ENCODE measurements around the gene ULBP1.
"Not testable (repeated sequence)": the region's sequence is repeated elsewhere in the genome, so short reads cannot be mapped to it uniquely, and the experiment has no call there.

ULBP1 gene

GRCh38 chr6:149965194-149966020 is 1.7 kb downstream of the ULBP1 start:
- TF ChIP-seq, protein P1, sequence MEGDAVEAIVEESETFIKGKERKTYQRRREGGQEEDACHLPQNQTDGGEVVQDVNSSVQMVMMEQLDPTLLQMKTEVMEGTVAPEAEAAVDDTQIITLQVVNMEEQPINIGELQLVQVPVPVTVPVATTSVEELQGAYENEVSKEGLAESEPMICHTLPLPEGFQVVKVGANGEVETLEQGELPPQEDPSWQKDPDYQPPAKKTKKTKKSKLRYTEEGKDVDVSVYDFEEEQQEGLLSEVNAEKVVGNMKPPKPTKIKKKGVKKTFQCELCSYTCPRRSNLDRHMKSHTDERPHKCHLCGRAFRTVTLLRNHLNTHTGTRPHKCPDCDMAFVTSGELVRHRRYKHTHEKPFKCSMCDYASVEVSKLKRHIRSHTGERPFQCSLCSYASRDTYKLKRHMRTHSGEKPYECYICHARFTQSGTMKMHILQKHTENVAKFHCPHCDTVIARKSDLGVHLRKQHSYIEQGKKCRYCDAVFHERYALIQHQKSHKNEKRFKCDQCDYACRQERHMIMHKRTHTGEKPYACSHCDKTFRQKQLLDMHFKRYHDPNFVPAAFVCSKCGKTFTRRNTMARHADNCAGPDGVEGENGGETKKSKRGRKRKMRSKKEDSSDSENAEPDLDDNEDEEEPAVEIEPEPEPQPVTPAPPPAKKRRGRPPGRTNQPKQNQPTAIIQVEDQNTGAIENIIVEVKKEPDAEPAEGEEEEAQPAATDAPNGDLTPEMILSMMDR (IDR thresholded peaks at IDR 0.05; ENCODE audit: extremely low read depth, insufficient read depth, missing control alignments), result no peak
- in situ Hi-C loops (cut with MboI; ENCODE audit: low pct_unique_long_range_greater_than_20kb, low sequenced_read_pairs, unreplicated experiment), result no loop called here
- DNase-seq (ENCODE audit: low spot score), result peak; percentile 32

DNA sequence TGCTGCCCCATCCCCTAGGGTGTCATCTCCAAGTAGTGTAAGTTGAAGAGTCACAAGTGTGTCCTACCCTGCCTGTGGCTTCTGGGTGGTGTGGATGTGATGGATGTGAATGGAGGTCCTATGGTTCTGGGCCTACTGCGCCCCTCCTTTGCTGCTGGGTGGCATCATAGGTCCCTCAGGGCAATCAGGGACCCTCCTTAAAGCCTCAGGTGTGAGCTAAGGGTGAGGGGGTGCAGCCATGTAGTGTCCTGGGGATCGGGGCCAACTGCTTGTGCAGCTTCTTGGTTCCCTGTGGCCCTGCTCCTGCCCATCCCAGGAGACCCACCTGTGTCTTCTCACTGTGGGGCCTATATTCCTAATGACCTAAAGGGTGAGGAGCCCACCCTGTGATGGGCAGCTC is 2.6 kb downstream of the ULBP1 start:
- DNase-seq (ENCODE audit: low spot score); in situ Hi-C loops (cut with MboI; ENCODE audit: low pct_unique_long_range_greater_than_20kb, low sequenced_read_pairs, unreplicated experiment): not testable (repeated sequence)

GRCh38 chr6:149967591-149967990 is 3.8 kb downstream of the ULBP1 start:
- TF ChIP-seq, protein P1 (IDR thresholded peaks at IDR 0.05; ENCODE audit: extremely low read depth, insufficient read depth, missing control alignments), result no peak
- no peak for DNase-seq (ENCODE audit: low spot score)
- in situ Hi-C loops (cut with MboI; ENCODE audit: low pct_unique_long_range_greater_than_20kb, low sequenced_read_pairs, unreplicated experiment), result no loop called here

GRCh38 chr6:149967999-149968398 is 4.3 kb downstream of the ULBP1 start:
- in situ Hi-C loops (cut with MboI; ENCODE audit: low pct_unique_long_range_greater_than_20kb, low sequenced_read_pairs, unreplicated experiment), result not testable (repeated sequence)

DNA sequence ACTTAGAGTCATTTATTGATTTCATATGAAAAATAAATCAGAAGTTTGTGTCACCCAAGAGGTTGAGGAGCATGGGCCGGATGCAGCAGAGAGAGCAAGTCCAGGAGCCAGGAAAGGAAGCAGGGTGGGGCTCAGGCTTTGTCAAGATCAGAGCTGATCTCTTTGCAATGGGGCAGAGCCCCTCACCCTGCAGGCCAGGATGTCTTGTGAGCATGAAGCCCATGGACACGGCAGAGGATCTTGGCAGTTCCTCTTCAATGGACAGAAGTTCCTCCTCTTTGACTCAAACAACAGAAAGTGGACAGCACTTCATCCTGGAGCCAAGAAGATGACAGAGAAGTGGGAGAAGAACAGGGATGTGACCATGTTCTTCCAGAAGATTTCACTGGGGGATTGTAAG is 5.2 kb downstream of the ULBP1 start:
- in situ Hi-C loops (cut with MboI; ENCODE audit: low pct_unique_long_range_greater_than_20kb, low sequenced_read_pairs, unreplicated experiment); DNase-seq (ENCODE audit: low spot score): not testable (repeated sequence)

More at GRCh38 chr6:149967999-149968398, 4.3 kb downstream of the ULBP1 start:
- not testable (repeated sequence) for DNase-seq (ENCODE audit: low spot score)

- TF ChIP-seq, protein P1 (IDR thresholded peaks at IDR 0.05; ENCODE audit: extremely low read depth, insufficient read depth, missing control alignments), result no peak
- in situ Hi-C loops (cut with MboI; ENCODE audit: low pct_unique_long_range_greater_than_20kb, low sequenced_read_pairs, unreplicated experiment), result no loop called here
- DNase-seq (ENCODE audit: low spot score), result no peak
These were observed 5.9 kb downstream of the ULBP1 start for GRCh38 chr6:149969635-149970034.

- not testable (repeated sequence) for DNase-seq (ENCODE audit: low spot score)
These were observed 10.7 kb downstream of the ULBP1 start for GRCh38 chr6:149974394-149974793.

GRCh38 chr6:149974825-149975224 is 11.1 kb downstream of the ULBP1 start:
- DNase-seq (ENCODE audit: low spot score), result no peak
- TF ChIP-seq, protein P1 (IDR thresholded peaks at IDR 0.05; ENCODE audit: extremely low read depth, insufficient read depth, missing control alignments), result no peak
- in situ Hi-C loops (cut with MboI; ENCODE audit: low pct_unique_long_range_greater_than_20kb, low sequenced_read_pairs, unreplicated experiment), result no loop called here

More at GRCh38 chr6:149974394-149974793, 10.7 kb downstream of the ULBP1 start:
- in situ Hi-C loops (cut with MboI; ENCODE audit: low pct_unique_long_range_greater_than_20kb, low sequenced_read_pairs, unreplicated experiment), result not testable (repeated sequence)

GRCh38 chr6:149975400-149975799 is 11.7 kb downstream of the ULBP1 start:
- in situ Hi-C loops (cut with MboI; ENCODE audit: low pct_unique_long_range_greater_than_20kb, low sequenced_read_pairs, unreplicated experiment), result no loop called here
- TF ChIP-seq, protein P1 (IDR thresholded peaks at IDR 0.05; ENCODE audit: extremely low read depth, insufficient read depth, missing control alignments), result no peak

More at GRCh38 chr6:149975400-149975799, 11.7 kb downstream of the ULBP1 start:
- DNase-seq (ENCODE audit: low spot score), result no peak
